ENCODE results near the gene SFN.

The SFN gene

DNA sequence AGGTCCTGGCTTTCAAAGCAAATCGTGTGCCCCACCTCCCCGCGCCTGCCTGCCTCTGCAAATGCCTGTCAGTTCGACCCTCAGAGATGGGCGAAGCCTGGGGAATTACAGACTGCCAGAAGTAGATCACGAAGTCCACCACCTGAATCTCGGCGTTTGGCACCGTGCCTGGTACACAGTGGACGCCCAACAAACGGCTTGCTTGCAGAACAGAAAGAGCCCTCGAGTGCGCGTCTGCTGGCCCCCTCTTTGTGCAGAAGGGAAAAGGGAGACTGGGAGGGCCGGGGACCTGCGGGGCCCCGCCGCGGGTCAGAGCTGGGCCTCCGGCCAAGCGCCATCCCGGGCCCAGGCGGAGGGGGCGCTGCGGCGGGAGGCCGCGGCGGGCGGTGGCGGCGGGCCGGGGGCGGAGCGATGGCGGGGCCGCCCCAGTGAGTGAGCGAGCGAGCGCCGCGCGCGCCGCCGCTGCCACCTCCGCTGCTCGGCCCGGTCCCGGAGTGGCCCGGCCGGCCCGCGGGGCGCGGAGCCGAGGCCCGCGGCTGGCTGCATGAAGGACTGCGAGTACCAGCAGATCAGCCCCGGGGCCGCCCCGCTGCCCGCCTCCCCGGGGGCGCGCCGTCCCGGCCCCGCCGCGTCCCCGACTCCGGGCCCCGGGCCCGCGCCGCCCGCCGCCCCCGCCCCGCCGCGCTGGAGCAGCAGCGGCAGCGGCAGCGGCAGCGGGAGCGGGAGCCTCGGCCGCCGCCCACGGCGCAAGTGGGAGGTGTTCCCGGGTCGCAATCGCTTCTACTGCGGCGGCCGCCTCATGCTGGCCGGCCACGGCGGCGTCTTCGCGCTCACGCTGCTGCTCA is 36.5 kb upstream of the SFN start, which contains the start of gene ZDHHC18:
ZDHHC18 (plus strand) TSS at position 428 of the 845 bp plus-strand sequence; CDS start at position 545, 117 bp downstream.
- Histone ChIP-seq H3K4me3 (peak within 1 kb of the TSS; percentile 78), H3K27ac (peak within 1 kb of the TSS; percentile 78 to 96)
- TF ChIP-seq, protein P1, sequence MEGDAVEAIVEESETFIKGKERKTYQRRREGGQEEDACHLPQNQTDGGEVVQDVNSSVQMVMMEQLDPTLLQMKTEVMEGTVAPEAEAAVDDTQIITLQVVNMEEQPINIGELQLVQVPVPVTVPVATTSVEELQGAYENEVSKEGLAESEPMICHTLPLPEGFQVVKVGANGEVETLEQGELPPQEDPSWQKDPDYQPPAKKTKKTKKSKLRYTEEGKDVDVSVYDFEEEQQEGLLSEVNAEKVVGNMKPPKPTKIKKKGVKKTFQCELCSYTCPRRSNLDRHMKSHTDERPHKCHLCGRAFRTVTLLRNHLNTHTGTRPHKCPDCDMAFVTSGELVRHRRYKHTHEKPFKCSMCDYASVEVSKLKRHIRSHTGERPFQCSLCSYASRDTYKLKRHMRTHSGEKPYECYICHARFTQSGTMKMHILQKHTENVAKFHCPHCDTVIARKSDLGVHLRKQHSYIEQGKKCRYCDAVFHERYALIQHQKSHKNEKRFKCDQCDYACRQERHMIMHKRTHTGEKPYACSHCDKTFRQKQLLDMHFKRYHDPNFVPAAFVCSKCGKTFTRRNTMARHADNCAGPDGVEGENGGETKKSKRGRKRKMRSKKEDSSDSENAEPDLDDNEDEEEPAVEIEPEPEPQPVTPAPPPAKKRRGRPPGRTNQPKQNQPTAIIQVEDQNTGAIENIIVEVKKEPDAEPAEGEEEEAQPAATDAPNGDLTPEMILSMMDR (IDR thresholded peaks at IDR 0.05) = peak; percentile 42
- no peak for DNase-seq (ENCODE audit: low spot score)

DNA sequence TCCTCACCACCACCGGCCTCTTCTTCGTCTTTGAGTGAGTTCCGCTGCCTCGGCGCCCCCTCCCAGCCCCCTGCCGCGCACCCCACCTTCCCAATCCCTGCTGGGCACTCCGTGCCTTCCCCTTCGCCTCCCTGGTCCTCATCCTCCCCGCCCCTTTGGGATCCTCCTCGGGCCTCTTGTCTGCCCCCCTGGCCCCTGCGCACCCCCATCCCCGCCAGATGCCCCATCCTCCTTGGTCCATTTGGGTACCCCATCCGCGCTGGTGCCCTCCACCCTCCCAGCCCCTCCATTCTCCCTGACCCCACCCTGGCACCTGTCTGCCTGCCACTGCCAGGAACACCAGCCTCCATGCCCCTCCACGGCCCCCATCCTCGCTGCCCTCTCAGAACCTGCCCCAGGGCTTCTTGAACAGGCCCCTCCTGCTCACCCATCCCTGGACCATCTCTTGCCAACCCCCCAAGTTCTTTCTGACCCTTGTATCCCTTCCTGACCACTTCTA is 35.8 kb upstream of the SFN start:
- peak overlapping the region; percentile 78 for H3K4me3 ChIP-seq
- DNase-seq (ENCODE audit: low spot score) = no peak
- peak overlapping the region; percentile 69 to 96 for H3K27ac ChIP-seq
- TF ChIP-seq, protein P1 (IDR thresholded peaks at IDR 0.05) = no peak

DNA sequence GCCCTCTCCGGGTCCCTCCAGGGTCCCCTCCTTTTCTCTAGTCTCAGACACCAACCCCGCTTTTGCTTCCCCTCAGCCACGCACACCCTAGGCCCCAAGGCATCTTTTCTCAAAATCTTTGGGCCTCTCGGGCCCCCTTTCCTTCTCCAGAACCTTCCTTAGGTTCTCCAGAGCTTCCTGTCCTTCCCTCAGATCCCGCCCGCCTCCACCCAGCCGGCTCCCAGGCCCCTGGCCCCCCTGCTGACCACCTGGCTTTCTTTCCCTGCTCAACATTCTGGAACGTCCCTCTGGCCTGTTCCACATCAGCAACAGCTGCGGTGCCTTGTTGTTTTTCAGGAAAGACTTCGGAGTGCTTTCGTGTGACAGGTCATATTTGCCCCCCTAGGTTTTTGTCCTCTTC is 35.3 kb upstream of the SFN start:
- peak overlapping the region; percentile 69 to 96 for H3K27ac ChIP-seq
- TF ChIP-seq, protein P1 (IDR thresholded peaks at IDR 0.05) = no peak
- DNase-seq (ENCODE audit: low spot score) = no peak
- peak overlapping the region; percentile 78 for H3K4me3 ChIP-seq

DNA sequence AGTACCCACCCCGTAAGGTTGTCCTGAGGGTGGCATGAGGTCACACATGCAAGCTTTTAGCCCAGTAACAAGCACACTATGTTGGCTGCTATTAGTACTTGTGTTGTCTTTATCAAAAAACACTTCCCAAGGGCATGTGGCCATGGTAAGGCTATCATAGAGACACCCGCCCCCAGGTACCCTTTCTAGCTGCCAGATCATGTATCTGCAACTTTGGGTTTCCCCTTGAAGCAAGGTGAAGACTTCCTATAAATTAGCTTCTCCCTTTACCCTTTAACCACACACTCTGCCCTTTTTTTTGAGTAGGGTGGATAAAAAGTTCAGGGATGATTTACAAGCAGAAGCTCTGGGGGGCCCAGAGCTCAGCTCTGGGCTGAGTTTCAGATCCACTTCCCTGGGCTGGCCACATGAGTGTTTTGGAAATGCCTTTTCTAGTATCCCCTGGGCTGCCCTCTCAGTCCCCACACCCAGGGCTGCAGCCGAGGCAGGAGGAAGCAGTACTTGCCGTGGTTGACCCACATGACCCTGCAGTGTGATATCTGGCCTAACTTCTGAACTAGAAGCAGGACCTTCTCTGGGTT is 34.4 kb upstream of the SFN start:
- H3K27ac ChIP-seq = no peak overlapping the region
- H3K4me3 ChIP-seq = peak overlapping the region; percentile 78
- TF ChIP-seq, protein P1 (IDR thresholded peaks at IDR 0.05) = no peak
- DNase-seq (ENCODE audit: low spot score) = no peak

DNA sequence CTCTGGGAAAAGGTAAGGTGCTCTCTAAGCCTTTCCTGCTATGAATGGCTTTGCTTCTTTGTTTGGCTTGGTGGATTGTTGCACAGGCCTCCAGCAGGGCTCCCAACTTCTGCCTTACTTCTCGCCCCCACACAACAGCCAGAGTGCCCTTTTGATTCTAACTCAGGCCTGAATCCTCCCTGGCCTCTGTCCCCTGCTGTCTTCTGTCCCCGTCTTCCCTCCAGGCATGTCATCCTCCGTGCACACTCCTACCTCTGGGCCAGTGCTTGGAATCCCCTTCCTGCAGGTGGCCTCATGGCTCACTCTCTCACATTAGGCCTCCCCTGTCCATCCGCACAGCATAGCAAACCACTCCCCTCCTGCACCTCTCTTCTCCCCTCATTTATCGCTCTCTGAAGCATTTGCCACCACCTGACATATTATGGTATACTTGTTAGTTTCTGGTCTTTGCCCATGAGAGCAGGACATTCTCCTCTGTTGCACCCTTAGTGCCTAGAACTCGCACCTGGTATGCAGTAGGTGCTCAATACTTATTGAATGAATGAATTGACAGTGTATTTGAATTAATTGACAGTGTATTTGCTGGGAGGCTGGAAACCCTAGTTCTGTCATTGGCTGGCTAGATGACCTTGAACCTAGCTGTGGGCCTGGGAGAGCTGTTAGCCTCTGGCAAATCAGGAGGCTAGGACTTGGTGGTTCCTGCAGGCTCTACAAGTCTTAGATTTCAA is 33.6 kb upstream of the SFN start:
- Histone ChIP-seq H3K4me3 (peak overlapping the region; percentile 78), H3K27ac (no peak overlapping the region)
- TF ChIP-seq, protein P1 (IDR thresholded peaks at IDR 0.05) = no peak
- no peak for DNase-seq (ENCODE audit: low spot score)

DNA sequence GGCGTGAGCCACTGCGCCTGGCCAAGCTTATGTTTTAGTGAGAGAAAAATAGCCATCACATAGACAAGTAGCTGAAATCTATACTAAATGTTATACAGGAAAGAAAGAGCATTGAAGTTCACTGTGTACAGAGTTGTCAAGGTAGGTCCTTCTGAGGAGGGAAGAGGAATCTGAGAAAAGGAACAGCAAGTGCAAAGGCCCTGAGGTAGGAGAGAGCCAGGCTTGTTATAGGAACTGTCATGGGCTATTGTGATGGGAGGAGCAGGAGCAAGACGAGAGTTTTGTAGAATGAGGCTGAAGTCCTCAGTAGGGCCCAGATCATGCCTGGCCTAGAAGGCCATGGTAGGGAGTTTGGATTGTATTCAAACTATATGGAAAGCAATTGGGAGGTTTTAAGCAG is 31.9 kb upstream of the SFN start:
- DNase-seq (ENCODE audit: low spot score) = no peak
- Histone ChIP-seq H3K4me3 (no peak overlapping the region), H3K27ac (no peak overlapping the region)
- TF ChIP-seq, protein P1 (IDR thresholded peaks at IDR 0.05) = no peak

Data from coronary artery (tissue), 2 donors.